Measurements from ENCODE around the gene SRSF6. TPM values are rescaled to one million over a fixed set of nuclear protein-coding genes. Genes with fewer than 3 reads are reported as not detected.

SRSF6 gene
- total RNA-seq, 1 donor from 2014 or later = 183 TPM

GRCh38 chr20:43448748-43449535, 8.8 kb upstream of the SRSF6 start:
- intact Hi-C loops (cut with micrococcal nuclease) = loop anchor here (1.0 kb wide), 2 partner anchors 243 to 644 kb away; no protein-coding TSS in a partner anchor

GRCh38 chr20:43450841-43451799, 6.6 kb upstream of the SRSF6 start:
- intact Hi-C loops (cut with micrococcal nuclease) = no loop called here

GRCh38 chr20:43452404-43453126, 5.1 kb upstream of the SRSF6 start:
- intact Hi-C loops (cut with micrococcal nuclease) = no loop called here

GRCh38 chr20:43456252-43456651, 1.4 kb upstream of the SRSF6 start:
- intact Hi-C loops (cut with micrococcal nuclease) = loop anchor here (5.0 kb wide), 2 partner anchors 626 to 756 kb away; partner anchors contain the start of gene OSER1

DNA sequence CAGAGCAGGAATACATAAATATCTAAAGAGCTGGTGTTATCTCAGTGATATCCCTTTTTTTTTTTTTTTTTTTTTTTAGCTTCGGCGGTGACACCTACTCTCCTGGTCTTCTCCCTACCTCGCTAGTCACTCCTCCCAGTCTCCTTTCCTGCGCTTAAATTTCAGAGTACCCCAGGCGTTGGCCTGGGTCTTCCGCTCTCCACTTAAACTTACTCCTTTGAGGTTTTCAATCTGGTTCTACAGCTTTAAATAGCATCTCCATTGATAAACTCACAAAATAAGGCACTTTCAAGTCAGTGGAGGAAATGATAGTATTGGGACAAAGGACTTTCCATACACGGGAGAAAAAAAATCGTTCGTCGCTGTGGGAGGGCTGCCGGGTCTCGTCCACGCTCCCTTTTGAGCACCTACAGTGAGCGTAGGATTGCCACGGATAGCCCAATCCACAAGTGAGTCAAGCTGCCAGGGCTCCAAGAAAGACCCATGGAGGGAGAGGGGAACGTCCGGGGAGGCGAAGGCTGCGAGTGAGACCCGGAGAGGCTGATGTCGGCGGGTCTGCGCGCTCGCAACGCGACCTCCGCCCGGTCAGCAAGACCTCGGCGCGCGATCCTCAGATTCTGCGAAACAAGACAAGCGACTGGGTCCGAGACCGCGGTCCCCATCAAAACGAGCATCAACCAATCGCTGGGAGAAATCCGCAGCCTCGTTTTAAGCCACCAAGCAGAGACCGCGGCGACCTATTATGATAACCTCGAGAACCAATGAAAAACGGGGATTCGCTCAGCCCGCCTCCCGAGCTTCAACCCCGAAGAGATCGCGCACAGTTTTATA, 672 bp upstream of the SRSF6 start:
- intact Hi-C loops (cut with micrococcal nuclease) = loop anchor here (1.0 to 5.0 kb wide), 5 partner anchors 57 to 755 kb away; partner anchors contain the start of genes IFT52, MYBL2 and OSER1

GRCh38 chr20:43458422-43458924, 777 bp downstream of the SRSF6 start:
- intact Hi-C loops (cut with micrococcal nuclease) = loop anchor here (2.0 to 5.0 kb wide), 3 partner anchors 492 to 754 kb away; partner anchors contain the start of gene OSER1

DNA sequence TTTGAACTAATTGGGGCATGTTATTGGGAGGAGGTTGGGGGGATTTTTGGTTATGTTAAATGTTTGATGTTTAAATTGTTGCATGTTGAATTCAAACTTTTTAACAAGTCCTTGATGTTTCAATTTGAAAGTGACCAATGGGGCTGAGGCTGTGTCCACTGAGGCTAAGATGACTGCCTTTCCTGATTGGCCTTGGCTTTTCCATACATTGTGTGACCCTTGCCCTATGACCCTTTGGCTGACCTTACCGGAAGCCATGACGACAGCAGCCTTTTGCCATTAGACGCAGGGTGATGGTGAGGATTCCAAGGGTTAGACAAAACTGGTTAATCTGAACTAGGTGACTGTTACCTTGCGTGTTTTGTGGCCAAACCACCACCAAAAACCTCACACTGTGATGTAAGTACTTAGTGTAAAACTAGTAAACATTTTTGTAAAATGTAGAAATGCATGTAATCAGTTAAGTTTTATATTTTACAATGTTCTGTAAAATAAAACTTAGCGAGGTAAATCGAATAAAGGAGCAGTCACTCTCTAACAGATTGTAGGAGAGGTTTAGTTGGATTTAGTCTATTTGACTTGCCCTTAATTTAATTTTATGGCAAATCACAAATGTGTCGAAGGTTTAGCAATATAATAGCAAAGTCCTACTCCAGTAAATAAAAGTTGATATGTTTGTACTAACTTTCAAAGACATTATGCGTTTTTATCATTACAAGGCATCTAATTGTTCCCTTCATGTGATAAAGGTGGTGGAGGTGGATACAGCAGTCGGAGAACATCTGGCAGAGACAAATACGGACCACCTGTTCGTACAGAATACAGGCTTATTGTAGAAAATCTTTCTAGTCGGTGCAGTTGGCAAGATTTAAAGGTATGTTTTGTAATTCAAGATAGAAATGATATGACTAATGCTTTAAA, 1.6 kb downstream of the SRSF6 start:
- intact Hi-C loops (cut with micrococcal nuclease) = loop anchor here (2.0 to 5.0 kb wide), 3 partner anchors 492 to 753 kb away; partner anchors contain the start of gene OSER1

GRCh38 chr20:43460172-43460829, 2.6 kb downstream of the SRSF6 start:
- intact Hi-C loops (cut with micrococcal nuclease) = no loop called here

- intact Hi-C loops (cut with micrococcal nuclease) = no loop called here
Measured at GRCh38 chr20:43460830-43461200, 3.1 kb downstream of the SRSF6 start.

GRCh38 chr20:43461894-43462659, 4.4 kb downstream of the SRSF6 start:
- intact Hi-C loops (cut with micrococcal nuclease) = no loop called here

GRCh38 chr20:43462660-43463526, 5.2 kb downstream of the SRSF6 start:
- intact Hi-C loops (cut with micrococcal nuclease) = no loop called here

- intact Hi-C loops (cut with micrococcal nuclease) = no loop called here
Measured at GRCh38 chr20:43463527-43464218, 6.0 kb downstream of the SRSF6 start.

DNA sequence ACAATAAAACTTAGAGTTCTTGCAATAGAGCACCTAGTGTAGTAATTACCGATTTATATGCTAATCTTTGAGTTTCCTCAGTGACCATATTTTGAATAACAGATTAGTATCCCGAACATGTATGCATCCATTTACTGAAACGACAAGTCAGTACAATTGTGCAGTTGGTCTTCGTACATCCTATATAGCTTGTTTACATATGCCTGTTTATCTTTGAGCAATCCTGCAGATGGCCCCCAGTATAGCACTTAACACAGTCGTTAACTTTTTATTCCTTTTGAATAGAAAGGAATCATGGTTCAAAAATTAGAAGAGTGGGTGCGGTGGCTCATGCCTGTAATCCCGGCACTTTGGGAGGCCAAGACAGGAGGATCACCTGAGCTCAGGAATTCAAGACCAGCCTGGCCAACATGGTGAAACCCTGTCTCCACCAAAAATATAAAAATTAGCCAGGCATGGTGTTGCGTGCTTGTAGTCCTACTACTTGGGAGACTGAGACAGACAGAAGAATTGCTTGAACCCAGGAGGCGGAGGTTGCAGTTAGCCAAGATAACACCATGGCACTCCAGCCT, 6.6 kb downstream of the SRSF6 start:
- intact Hi-C loops (cut with micrococcal nuclease) = no loop called here

GRCh38 chr20:43465625-43465943, 7.9 kb downstream of the SRSF6 start:
- intact Hi-C loops (cut with micrococcal nuclease) = no loop called here

- intact Hi-C loops (cut with micrococcal nuclease) = no loop called here
Measured at GRCh38 chr20:43467589-43467988, 9.9 kb downstream of the SRSF6 start.
